T47D (cell line): ENCODE results near the gene MAPKBP1.
"Not testable (repeated sequence)": the region's sequence is repeated elsewhere in the genome, so short reads cannot be mapped to it uniquely, and the experiment has no call there.

Source experiments
- DNase-seq, 2 experiments: peaks; one replicate each; pipeline versions ENCODE4 v3.0.0 to v3.0.0-alpha.2; 2011 to 2012; ENCODE audit warnings: low read depth in 1 of 2, low spot score in 1 of 2
- JUND ChIP-seq: IDR thresholded peaks from 2 replicates; pipeline ENCODE4 v1.6.1; 2012; ENCODE audit warnings: low read depth
- in situ Hi-C: cut with HindIII; loops from 2 replicates; pipeline ENCODE4 v1.10.0; 2016; ENCODE audit warnings: low sequenced_read_pairs, low pct_unique_long_range_greater_than_20kb

Gene MAPKBP1

GRCh38 chr15:41827880-41828806 is 53.9 kb downstream of the MAPKBP1 start, which contains the start of gene JMJD7:
JMJD7 (plus strand) TSS chr15:41828092; CDS start chr15:41828125, 33 bp downstream.
- no peak for TF ChIP-seq JUND
- peak; percentile 92 to 97 for DNase-seq
- in situ Hi-C loops, result no loop called here

- in situ Hi-C loops, result no loop called here
- no peak for DNase-seq
- TF ChIP-seq JUND, result no peak
Observed at GRCh38 chr15:41828807-41829141, 54.5 kb downstream of the MAPKBP1 start.

- no peak for TF ChIP-seq JUND
- in situ Hi-C loops, result no loop called here
- no peak for DNase-seq
Observed at GRCh38 chr15:41829959-41830646, 55.8 kb downstream of the MAPKBP1 start.

- in situ Hi-C loops, DNase-seq: not testable (repeated sequence)
Observed at GRCh38 chr15:41831291-41831690, 57.0 kb downstream of the MAPKBP1 start.

- in situ Hi-C loops, result no loop called here
- no peak for DNase-seq
- TF ChIP-seq JUND, result no peak
Observed at GRCh38 chr15:41832208-41832607, 57.9 kb downstream of the MAPKBP1 start.

- in situ Hi-C loops, result no loop called here
- no peak for TF ChIP-seq JUND
- DNase-seq, result peak in 1 of 2 experiments; percentile 20
Observed at GRCh38 chr15:41832875-41833274, 58.6 kb downstream of the MAPKBP1 start.

- no peak for TF ChIP-seq JUND
- in situ Hi-C loops, result no loop called here
- DNase-seq, result no peak
Observed at GRCh38 chr15:41834096-41834495, 59.8 kb downstream of the MAPKBP1 start.

- DNase-seq, result no peak
- in situ Hi-C loops, result no loop called here
- TF ChIP-seq JUND, result no peak
Observed at GRCh38 chr15:41836073-41836472, 61.8 kb downstream of the MAPKBP1 start.

GRCh38 chr15:41836713-41837454 is 62.6 kb downstream of the MAPKBP1 start:
- in situ Hi-C loops, result no loop called here
- DNase-seq, result no peak
- no peak for TF ChIP-seq JUND

- peak; percentile 85 to 96 for DNase-seq
- in situ Hi-C loops, result no loop called here
- TF ChIP-seq JUND, result no peak
Observed at GRCh38 chr15:41838400-41838897, 64.2 kb downstream of the MAPKBP1 start, which contains the start of gene PLA2G4B. PLA2G4B (plus strand) TSS chr15:41838847; CDS start chr15:41838914, 67 bp downstream.

- in situ Hi-C loops, result no loop called here
- no peak for TF ChIP-seq JUND
- DNase-seq, result no peak
Observed at GRCh38 chr15:41839781-41840491, 65.7 kb downstream of the MAPKBP1 start.

GRCh38 chr15:41840673-41841072 is 66.4 kb downstream of the MAPKBP1 start:
- in situ Hi-C loops, result no loop called here
- DNase-seq, result no peak
- no peak for TF ChIP-seq JUND
